Measurements from ENCODE around the gene CECR2. TPM values are rescaled to one million over a fixed set of nuclear protein-coding genes. Genes with fewer than 3 reads are reported as not detected.

CECR2 gene
- total RNA-seq, 2 experiments from 2014 or later: not detected

- no peak for DNase-seq
- Histone ChIP-seq H3K27ac (ENCODE audit: low read depth in 1 of 2, low read length in 2 of 2) (no peak overlapping the region), H3K4me3 (ENCODE audit: low read length) (no peak overlapping the region), H3K27me3 (ENCODE audit: control insufficient read depth in 1 of 2, insufficient read depth in 2 of 2, low read length in 2 of 2) (peaks cover 0 to 5% of the 10 kb centered on the region in 2 experiments), H3K4me1 (ENCODE audit: insufficient read depth, low read length) (no peaks in the 10 kb centered on the region), H3K9me3 (ENCODE audit: control insufficient read depth in 1 of 2, insufficient read depth in 1 of 2, low read length in 2 of 2) (no peaks in the 10 kb centered on the region), H3K36me3 (ENCODE audit: insufficient read depth, low read length) (no peaks in the 10 kb centered on the region)
- Mint-ChIP-seq H3K4me1 (ENCODE audit: low read depth) (no peaks in the 10 kb centered on the region), H3K4me3 (no peak overlapping the region), H3K9me3 (no peaks in the 10 kb centered on the region), H3K27ac (no peak overlapping the region), H3K27me3 (no peaks in the 10 kb centered on the region), H3K36me3 (ENCODE audit: low read depth) (no peaks in the 10 kb centered on the region)
- intact Hi-C loops (cut with DNase I, micrococcal nuclease): loop anchor here in 1 of 2 experiments (10.0 kb wide), 1 partner anchor 63 kb away; no protein-coding TSS in a partner anchor
- no peak for ATAC-seq (ENCODE audit: poor library complexity)
- CTCF ChIA-PET: no interaction called here
- POLR2A ChIA-PET: no interaction called here
- no peak for TF ChIP-seq CTCF (IDR thresholded peaks at IDR 0.05)
Observed at GRCh38 chr22:17407643-17408042, 38.4 kb downstream of the CECR2 start.

GRCh38 chr22:17410576-17410975 lies 41.3 kb downstream of the CECR2 start:
- H3K36me3 ChIP-seq (ENCODE audit: insufficient read depth, low read length): no peaks in the 10 kb centered on the region
- no peak overlapping the region for H3K4me3 ChIP-seq (ENCODE audit: low read length)
- TF ChIP-seq CTCF (IDR thresholded peaks at IDR 0.05): no peak
- Mint-ChIP-seq H3K36me3 (ENCODE audit: low read depth) (no peaks in the 10 kb centered on the region), H3K27ac (no peak overlapping the region), H3K4me3 (no peak overlapping the region), H3K9me3 (no peaks in the 10 kb centered on the region), H3K4me1 (ENCODE audit: low read depth) (no peaks in the 10 kb centered on the region), H3K27me3 (no peaks in the 10 kb centered on the region)
- H3K27me3 ChIP-seq (ENCODE audit: control insufficient read depth in 1 of 2, insufficient read depth in 2 of 2, low read length in 2 of 2): peaks cover 0 to 5% of the 10 kb centered on the region in 2 experiments
- no peaks in the 10 kb centered on the region for H3K4me1 ChIP-seq (ENCODE audit: insufficient read depth, low read length)
- intact Hi-C loops (cut with DNase I, micrococcal nuclease): no loop called here
- ChIA-PET POLR2A (no interaction called here), CTCF (no interaction called here)
- no peak for DNase-seq
- no peak for ATAC-seq (ENCODE audit: poor library complexity)
- H3K9me3 ChIP-seq (ENCODE audit: control insufficient read depth in 1 of 2, insufficient read depth in 1 of 2, low read length in 2 of 2): no peaks in the 10 kb centered on the region
- H3K27ac ChIP-seq (ENCODE audit: low read depth in 1 of 2, low read length in 2 of 2): no peak overlapping the region

- intact Hi-C loops (cut with DNase I, micrococcal nuclease): no loop called here
- no peaks in the 10 kb centered on the region for H3K27me3 Mint-ChIP-seq
- ChIA-PET POLR2A (no interaction called here), CTCF (no interaction called here)
- H3K27ac ChIP-seq (ENCODE audit: low read depth in 1 of 2, low read length in 2 of 2): no peak overlapping the region
- H3K9me3 ChIP-seq (ENCODE audit: control insufficient read depth in 1 of 2, insufficient read depth in 1 of 2, low read length in 2 of 2): no peaks in the 10 kb centered on the region
- no peaks in the 10 kb centered on the region for H3K36me3 Mint-ChIP-seq (ENCODE audit: low read depth)
- peaks cover 0 to 5% of the 10 kb centered on the region in 2 experiments for H3K27me3 ChIP-seq (ENCODE audit: control insufficient read depth in 1 of 2, insufficient read depth in 2 of 2, low read length in 2 of 2)
- no peak overlapping the region for H3K27ac Mint-ChIP-seq
- H3K36me3 ChIP-seq (ENCODE audit: insufficient read depth, low read length): no peaks in the 10 kb centered on the region
- H3K9me3 Mint-ChIP-seq: no peaks in the 10 kb centered on the region
- H3K4me1 ChIP-seq (ENCODE audit: insufficient read depth, low read length): no peaks in the 10 kb centered on the region
- DNase-seq (no peak), ATAC-seq (ENCODE audit: poor library complexity) (no peak)
- H3K4me3 Mint-ChIP-seq: no peak overlapping the region
- no peaks in the 10 kb centered on the region for H3K4me1 Mint-ChIP-seq (ENCODE audit: low read depth)
- no peak for TF ChIP-seq CTCF (IDR thresholded peaks at IDR 0.05)
- no peak overlapping the region for H3K4me3 ChIP-seq (ENCODE audit: low read length)
Observed at GRCh38 chr22:17411213-17411612, 42.0 kb downstream of the CECR2 start.

Measured in CD4-positive, alpha-beta T cell (primary cell).